Mononuclear cell (primary cell): ENCODE results near the gene ATXN1. TPM values are rescaled to one million over a fixed set of nuclear protein-coding genes. Genes with fewer than 3 reads are reported as not detected.

Experiments
- H3K27me3 ChIP-seq: 2 replicates; pipeline ENCODE4 v1.6.0; 2011; ENCODE audit warnings: low read length, control low read depth; ENCODE audit not compliant: insufficient read depth
- H3K4me1 ChIP-seq: 2 replicates; pipeline ENCODE4 v1.5.1; 2011; ENCODE audit warnings: mild to moderate bottlenecking, low read length, control low read depth; ENCODE audit not compliant: insufficient read depth
- H3K4me3 ChIP-seq: 2 replicates; pipeline ENCODE4 v1.5.1; 2011; ENCODE audit warnings: mild to moderate bottlenecking, low read length, moderate library complexity
- H3K9me3 ChIP-seq: 2 replicates; pipeline ENCODE4 v1.5.1; 2011; ENCODE audit warnings: low read depth, mild to moderate bottlenecking, control low read depth, low read length
- total RNA-seq: library from RNA; depleted of rRNA; stranded (reverse); fragments of >200 nt; gene quantifications from one replicate; pipeline ENCODE4 v1.2.3, GENCODE V29; 2012

The ATXN1 gene
- total RNA-seq, 1 donor = 83.4 TPM

DNA sequence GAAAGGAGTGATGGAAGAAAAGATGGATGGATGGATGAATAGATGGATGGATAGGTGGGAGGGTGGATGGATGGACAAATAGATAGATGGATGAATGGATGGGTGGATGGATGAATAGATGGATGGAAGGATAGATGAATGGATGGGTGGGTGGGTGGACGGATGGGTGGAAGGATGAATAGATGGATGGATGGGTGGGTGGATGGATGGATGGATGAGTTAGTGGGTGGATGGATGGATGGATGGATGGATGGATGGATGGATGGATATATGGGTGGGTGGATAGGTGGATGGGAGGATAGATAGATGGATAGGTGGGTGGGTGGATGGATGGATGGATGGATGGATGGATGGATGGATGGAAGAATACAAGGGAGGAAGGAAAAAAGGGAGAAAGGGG lies 82.2 kb downstream of the ATXN1 start:
- peaks cover 45% of the 10 kb centered on the region for H3K4me1 ChIP-seq
- H3K4me3 ChIP-seq = no peak overlapping the region
- no peaks in the 10 kb centered on the region for H3K9me3 ChIP-seq
- H3K27me3 ChIP-seq = no peaks in the 10 kb centered on the region

DNA sequence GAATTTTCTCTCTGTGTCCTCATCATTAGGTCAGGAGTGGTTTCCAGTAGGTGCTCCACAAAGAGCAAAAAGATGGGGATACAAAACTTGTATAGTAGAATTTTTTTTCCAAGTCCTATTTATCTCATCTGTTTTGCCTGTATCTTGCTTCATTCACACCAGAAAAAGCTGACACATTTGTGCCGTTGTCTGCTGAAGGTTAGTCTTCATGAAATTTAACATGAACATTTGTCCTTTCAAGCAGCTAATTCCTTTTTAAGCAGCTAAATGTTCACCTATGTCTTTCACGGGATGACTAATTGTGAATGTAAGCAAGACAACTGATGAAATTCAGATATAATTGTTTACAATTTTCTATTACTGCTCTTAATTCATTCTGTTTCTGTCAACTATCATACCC lies 83.8 kb downstream of the ATXN1 start:
- H3K27me3 ChIP-seq = no peaks in the 10 kb centered on the region
- H3K9me3 ChIP-seq = no peaks in the 10 kb centered on the region
- no peak overlapping the region for H3K4me3 ChIP-seq
- peaks cover 29% of the 10 kb centered on the region for H3K4me1 ChIP-seq

DNA sequence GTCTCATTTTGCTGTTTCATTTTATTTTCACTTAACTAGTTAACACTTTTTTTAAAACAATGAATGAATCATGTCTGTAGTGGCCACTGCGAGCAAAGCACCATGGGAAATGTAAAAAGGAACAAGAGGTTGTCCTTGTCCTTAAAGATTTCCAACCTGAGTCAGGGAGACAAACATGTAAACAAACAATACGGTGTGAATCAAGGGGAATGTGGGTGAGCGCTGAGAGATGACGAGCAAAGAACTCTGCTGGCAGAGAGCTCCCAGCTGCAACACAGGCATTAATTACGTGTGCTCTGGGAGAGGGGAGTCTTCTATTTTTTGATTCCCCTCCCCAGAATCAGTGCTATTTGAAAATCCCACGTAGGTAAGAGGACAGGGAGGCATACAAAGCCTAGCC lies 84.3 kb downstream of the ATXN1 start:
- no peaks in the 10 kb centered on the region for H3K27me3 ChIP-seq
- no peaks in the 10 kb centered on the region for H3K9me3 ChIP-seq
- peaks cover 25% of the 10 kb centered on the region for H3K4me1 ChIP-seq
- H3K4me3 ChIP-seq = no peak overlapping the region

DNA sequence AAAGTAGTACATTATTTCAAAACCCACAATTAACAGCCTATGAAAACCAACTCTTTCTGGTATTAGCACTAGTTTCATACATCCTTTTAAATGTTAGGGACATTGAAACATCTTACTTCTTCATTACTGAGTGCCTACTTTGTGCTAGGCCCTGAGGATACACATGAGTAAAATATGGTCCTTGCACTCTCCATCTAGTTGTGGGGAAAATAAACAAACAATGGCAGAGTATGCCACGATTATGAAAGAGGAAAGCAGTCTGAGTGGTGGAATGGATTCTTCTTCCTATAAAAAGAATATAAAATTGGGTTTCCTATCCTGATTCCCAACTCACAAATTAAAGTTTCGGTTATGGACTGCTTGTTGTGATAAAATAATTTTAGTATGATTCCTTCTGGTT lies 84.9 kb downstream of the ATXN1 start:
- peaks cover 22% of the 10 kb centered on the region for H3K4me1 ChIP-seq
- no peaks in the 10 kb centered on the region for H3K9me3 ChIP-seq
- no peaks in the 10 kb centered on the region for H3K27me3 ChIP-seq
- H3K4me3 ChIP-seq = no peak overlapping the region

DNA sequence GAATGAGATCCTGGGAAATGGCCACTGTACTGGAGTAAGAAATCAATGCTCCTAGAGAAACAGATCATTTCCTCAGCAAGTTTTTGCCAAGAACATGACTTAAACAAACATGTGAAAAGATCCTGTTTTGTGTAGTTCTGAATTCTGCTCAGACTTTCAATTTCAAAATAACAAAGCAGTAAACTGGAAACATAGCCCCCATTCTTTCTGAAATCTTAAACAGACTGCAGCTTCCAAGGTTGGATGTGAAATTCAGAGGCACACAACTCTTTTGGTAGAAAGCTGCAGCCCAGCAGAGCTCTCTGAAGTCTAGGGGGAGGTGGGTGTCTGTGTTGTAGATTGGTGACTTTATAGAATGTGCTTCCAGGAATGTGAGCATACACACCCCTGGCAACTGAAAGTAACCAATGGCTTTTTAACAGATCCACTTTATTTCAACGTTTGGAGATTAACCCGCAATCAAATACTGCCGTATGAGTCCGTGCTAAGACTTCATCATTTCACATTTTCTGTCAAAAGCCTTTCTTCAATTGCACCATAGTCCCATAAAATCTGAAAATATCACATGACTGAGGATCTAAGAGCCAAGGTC lies 86.4 kb downstream of the ATXN1 start:
- H3K4me3 ChIP-seq = no peak overlapping the region
- no peaks in the 10 kb centered on the region for H3K27me3 ChIP-seq
- H3K4me1 ChIP-seq = peaks cover 20% of the 10 kb centered on the region
- H3K9me3 ChIP-seq = no peaks in the 10 kb centered on the region

DNA sequence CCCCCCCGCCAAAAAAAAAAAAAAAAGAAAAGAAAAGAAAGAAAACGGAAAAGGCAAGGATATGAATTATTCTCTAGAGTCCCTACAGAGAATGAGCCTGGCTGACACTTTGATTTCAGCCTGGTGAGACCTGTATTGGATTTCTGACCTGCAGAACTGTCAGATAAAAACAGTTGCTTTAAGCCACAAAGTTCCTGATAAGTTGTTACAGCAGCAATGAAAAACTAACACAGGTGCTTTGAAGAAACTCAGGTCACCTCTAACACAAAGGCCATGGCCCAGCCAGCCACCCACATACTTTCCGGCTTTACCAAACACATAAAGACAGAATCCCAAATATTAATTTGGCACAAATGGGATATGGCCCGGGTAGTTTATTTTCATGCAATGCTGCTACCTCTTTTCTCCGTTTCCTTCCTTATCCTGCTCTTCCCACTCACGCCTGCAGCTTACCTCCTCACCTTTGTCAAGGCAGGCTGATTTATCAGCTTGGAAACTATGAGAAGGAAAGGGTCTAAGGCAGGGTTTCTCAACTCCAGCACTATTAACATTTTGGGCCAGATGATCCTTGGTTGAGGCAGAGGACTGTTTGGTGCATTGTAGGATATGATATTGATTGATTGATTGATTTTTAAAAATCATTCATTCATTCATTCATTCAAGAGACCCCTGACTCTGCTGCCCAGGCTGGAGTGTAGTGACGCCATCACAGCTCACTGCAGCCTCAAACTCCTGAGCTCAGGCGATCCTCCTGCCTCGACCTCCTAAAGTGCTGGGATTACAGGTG lies 88.1 kb downstream of the ATXN1 start:
- Histone ChIP-seq H3K4me1 (peaks cover 36% of the 10 kb centered on the region), H3K9me3 (no peaks in the 10 kb centered on the region), H3K4me3 (no peak overlapping the region), H3K27me3 (no peaks in the 10 kb centered on the region)

DNA sequence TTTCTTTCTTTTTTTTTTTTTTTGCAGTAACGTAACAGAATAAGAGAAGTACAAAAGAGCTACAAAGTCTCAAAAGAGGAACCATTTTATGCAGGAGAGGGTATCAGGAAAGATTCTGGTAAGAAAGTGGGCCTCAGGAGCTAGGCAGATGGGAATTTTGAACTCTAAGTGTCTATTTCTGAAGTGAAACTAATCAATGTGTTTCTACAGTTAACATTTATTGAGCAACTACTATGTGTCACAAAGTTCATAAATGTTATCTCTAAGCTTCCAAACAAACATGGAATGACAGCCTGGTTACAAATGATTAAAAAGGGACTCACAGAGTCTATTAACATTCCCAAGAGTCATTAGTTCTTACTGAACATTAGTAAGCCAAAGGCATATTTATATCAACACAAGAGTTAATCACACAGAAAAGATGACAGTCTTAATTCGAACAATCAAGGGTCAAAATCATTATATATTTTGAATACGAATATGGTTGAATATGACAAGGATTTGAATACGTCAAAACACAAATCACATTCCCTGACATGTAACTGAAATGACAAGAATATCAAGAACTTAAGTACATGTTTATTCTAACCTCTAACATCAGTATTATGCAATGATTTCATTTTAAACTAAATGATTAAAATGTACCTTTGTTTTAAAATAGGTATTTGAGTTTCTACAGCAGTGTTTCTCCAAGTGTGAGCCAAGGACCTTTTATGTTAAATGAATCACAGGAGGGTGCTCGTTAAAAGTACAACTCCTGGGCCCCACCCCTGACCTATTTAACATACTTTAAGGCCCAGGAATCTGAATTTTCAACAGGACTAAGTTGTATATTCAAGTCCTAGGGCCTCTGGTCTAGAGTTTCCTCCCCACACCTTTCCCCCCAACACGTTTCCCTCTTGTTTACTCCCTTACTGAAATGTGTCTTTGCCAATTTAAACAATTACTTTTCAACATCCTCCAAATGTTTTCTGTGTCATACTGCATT lies 89.7 kb downstream of the ATXN1 start:
- H3K4me1 ChIP-seq = peaks cover 33% of the 10 kb centered on the region
- H3K27me3 ChIP-seq = no peaks in the 10 kb centered on the region
- no peak overlapping the region for H3K4me3 ChIP-seq

DNA sequence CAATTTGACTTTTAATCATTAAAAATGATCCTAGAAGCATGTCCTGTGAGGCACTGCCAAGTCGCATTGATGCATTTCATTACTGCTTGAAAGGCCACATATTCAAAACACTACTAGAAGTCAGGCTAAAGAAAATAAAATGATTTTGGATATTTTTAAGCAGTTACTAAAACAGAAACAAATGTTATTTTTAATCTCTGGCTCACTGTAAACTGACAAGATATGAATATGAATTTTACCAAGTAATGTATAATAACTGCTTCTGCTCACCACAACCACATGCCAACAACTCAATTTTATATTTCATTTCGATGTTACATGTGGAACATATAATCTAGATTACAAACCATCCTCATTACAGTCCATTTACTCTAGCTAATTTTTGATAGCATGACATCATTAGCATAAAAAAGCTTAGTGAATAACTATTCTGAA lies 90.6 kb downstream of the ATXN1 start:
- H3K4me3 ChIP-seq = no peak overlapping the region
- no peaks in the 10 kb centered on the region for H3K9me3 ChIP-seq
- peaks cover 33% of the 10 kb centered on the region for H3K4me1 ChIP-seq
- H3K27me3 ChIP-seq = no peaks in the 10 kb centered on the region

More for the DNA sequence above, 89.7 kb downstream of the ATXN1 start:
- no peaks in the 10 kb centered on the region for H3K9me3 ChIP-seq

DNA sequence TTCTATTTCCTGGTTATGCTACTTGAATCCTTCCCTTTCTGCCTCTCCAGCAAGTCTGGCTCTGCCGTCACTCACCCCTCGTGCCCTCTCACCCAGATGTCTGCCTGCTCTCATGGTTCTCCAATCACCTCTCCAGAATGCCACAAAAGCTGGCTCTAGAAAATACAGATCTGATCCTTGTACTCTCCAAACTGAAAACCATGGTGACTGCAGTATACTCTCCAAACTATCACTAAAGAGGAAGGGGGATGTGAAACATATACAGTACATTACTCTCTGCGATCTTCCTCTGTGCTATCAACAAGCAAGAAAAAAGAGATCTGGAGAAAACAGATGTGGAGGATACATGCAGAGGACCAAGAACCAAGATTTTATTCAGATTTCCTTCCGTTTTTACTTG lies 91.1 kb downstream of the ATXN1 start:
- H3K27me3 ChIP-seq = no peaks in the 10 kb centered on the region
- no peak overlapping the region for H3K4me3 ChIP-seq
- H3K9me3 ChIP-seq = no peaks in the 10 kb centered on the region
- H3K4me1 ChIP-seq = peaks cover 33% of the 10 kb centered on the region

DNA sequence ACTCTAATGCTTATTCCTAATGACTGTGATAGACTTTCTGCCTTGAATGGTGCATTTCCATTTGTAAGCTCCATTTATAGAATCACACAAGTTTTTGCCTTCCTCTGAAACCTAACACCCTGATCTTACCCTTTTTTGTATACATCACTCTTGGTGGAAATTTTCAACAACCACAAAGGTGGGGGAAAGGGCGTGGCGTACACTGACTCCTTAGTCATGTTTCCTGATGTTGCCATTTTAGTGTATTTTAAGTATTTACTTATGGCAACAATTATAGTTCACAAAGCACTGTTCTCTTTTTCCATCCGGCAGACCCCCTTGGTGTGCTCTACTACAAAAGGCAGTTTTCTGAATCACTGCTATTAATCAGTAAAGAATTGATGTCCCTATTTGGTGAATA lies 92.0 kb downstream of the ATXN1 start:
- H3K9me3 ChIP-seq = no peaks in the 10 kb centered on the region
- H3K4me1 ChIP-seq = peaks cover 33% of the 10 kb centered on the region
- H3K27me3 ChIP-seq = no peaks in the 10 kb centered on the region
- no peak overlapping the region for H3K4me3 ChIP-seq

DNA sequence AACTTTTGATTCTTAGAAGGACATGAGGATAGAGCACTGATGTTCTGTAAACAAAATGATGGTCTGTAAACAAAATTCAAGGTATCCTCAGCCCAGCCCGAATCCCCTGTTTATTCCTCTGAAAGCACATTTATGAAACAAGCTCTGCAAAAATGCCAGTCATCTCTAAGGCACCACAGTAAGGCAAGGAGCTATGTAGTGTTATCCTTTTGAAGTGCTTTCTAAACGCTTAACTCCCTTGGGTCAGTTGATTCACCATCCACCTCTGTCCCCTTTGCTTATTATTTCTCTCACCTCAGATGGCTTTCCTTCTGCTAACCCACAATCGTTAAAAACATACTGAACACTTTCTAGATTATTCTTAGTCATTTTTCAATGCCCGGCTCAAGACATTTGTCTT lies 93.8 kb downstream of the ATXN1 start:
- Histone ChIP-seq H3K27me3 (no peaks in the 10 kb centered on the region), H3K9me3 (no peaks in the 10 kb centered on the region), H3K4me3 (no peak overlapping the region), H3K4me1 (peaks cover 33% of the 10 kb centered on the region)

DNA sequence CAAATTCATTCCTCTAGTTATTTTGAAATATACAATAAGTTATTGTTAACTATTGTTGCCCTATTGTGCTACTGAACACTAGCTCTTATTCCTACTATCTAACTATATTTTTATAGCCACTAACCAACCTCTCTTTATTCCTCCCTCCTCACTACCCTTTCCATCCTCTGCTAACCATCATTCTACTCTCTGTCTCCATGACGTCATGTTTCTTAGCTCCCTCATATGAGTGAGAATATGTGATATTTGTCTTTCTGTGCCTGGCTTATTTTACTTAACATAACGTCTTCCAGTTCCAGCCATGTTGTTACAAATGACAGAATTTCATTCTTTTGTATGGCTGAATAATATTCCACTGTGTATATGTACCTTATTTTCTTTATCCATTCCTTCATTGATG lies 95.3 kb downstream of the ATXN1 start:
- Histone ChIP-seq H3K9me3 (no peaks in the 10 kb centered on the region), H3K27me3 (no peaks in the 10 kb centered on the region), H3K4me1 (peaks cover 25% of the 10 kb centered on the region), H3K4me3 (no peak overlapping the region)

DNA sequence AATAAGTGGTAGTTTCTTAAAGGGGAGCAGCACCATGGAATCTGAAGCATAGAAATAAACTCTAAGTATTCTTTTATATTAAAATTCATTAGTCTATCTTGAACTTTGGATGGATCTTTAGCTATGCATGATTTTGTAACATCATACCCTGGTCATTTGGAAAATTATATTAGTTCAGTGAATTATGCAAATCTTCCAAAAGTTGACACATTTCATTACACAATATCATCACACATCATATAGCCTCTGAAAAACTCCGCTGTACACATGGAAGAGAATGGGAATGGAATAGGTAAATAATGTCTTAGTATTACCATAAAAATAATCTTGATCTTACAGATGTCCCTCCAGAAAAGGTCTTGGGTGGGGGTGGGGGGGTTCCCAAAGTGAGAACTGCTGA lies 96.1 kb downstream of the ATXN1 start:
- Histone ChIP-seq H3K27me3 (no peaks in the 10 kb centered on the region), H3K4me1 (peaks cover 19% of the 10 kb centered on the region)

DNA sequence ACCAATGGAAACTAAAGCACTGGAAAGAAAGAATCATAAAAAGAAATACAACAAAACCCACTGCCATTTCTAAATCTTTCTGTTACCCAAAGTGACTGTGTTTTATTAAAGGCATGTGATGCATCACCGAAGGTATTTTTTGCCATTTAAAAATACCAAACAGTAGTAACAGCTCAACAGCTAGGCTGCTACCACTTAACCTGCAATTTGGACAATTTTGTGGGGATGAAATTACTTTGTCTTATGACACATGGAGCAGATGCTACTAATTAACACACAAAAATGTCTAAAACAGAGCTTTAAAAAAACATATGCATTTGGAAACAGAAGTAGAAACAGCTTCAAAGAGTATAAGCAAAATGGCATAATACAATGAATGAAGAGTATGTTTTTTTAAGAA lies 97.4 kb downstream of the ATXN1 start:
- H3K4me3 ChIP-seq = no peak overlapping the region
- no peaks in the 10 kb centered on the region for H3K9me3 ChIP-seq
- H3K4me1 ChIP-seq = peaks cover 16% of the 10 kb centered on the region
- H3K27me3 ChIP-seq = no peaks in the 10 kb centered on the region

More for the DNA sequence above, 96.1 kb downstream of the ATXN1 start:
- no peaks in the 10 kb centered on the region for H3K9me3 ChIP-seq
- no peak overlapping the region for H3K4me3 ChIP-seq

DNA sequence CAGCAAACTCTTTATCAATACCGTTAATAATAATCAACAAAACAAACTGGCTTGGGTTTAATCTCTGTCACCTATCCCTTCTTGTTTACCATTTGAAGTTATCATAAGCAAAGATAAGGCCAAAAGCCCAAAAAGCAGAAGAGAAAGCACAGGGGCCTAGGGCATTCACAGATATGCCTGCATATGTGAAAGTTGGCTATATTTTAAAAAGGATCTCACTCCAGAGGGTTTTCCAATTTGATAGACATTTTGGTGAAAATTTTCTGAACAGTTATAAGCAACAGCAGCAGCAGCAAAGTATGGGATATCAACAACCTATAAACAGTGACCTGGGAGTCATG lies 101.1 kb downstream of the ATXN1 start:
- Histone ChIP-seq H3K4me1 (peaks cover 17% of the 10 kb centered on the region), H3K9me3 (no peaks in the 10 kb centered on the region), H3K4me3 (no peak overlapping the region), H3K27me3 (no peaks in the 10 kb centered on the region)
